MM.1S (cell line): Measurements from ENCODE around the gene NABP1.

ENCODE experiments used
- CTCF ChIP-seq: fragments of 300-600 bp; sonication (generic); IDR thresholded peaks from 2 replicates; pipeline ENCODE4 v1.5.1; 2016; ENCODE audit warnings: antibody characterized with exemption, low read length, mixed read lengths
- EZH2phosphoT487 ChIP-seq: fragments of 300-600 bp; sonication (generic); IDR thresholded peaks from 2 replicates; pipeline ENCODE4 v1.6.1; 2018; ENCODE audit warnings: antibody characterized with exemption, low read length

- TF ChIP-seq CTCF: no peak
- no peak for TF ChIP-seq EZH2phosphoT487
Measured at GRCh38 chr2:191701696-191702095, 23.8 kb downstream of the NABP1 start.
